Trophoblast cell (in vitro differentiated cells and primary cell): ENCODE data around the gene SELENOS.

ENCODE experiments used
- DNase-seq, 2 donors: peaks; one replicate each; pipeline ENCODE4 v3.0.0-alpha.2; 2016
- H2AFZ ChIP-seq: 2 replicates; pipeline ENCODE4 v1.6.1; 2013; ENCODE audit warnings: low read length, moderate library complexity, mild to moderate bottlenecking; ENCODE audit not compliant: insufficient read depth, poor library complexity
- H2AK5ac ChIP-seq: 2 replicates; pipeline ENCODE4 v1.6.1; 2013; ENCODE audit warnings: mild to moderate bottlenecking, low read length
- H2BK120ac ChIP-seq: 2 replicates; pipeline ENCODE4 v1.6.1; 2013; ENCODE audit warnings: low read length, mild to moderate bottlenecking, moderate library complexity; ENCODE audit not compliant: insufficient read depth, poor library complexity
- H2BK12ac ChIP-seq: 2 replicates; pipeline ENCODE4 v1.6.1; 2013; ENCODE audit warnings: mild to moderate bottlenecking, low read length, moderate library complexity
- H2BK5ac ChIP-seq: 2 replicates; pipeline ENCODE4 v1.6.1; 2013; ENCODE audit warnings: low read length, low read depth, moderate library complexity, mild to moderate bottlenecking; ENCODE audit not compliant: poor library complexity
- H3K14ac ChIP-seq: 2 replicates; pipeline ENCODE4 v1.6.1; 2013; ENCODE audit warnings: mild to moderate bottlenecking, low read length
- H3K18ac ChIP-seq: 2 replicates; pipeline ENCODE4 v1.6.1; 2013; ENCODE audit warnings: mild to moderate bottlenecking, low read length
- H3K23ac ChIP-seq: 2 replicates; pipeline ENCODE4 v1.6.1; 2013; ENCODE audit warnings: low read length
- H3K27ac ChIP-seq: 2 replicates; pipeline ENCODE4 v1.5.1; 2013; ENCODE audit warnings: low read depth, mild to moderate bottlenecking, inconsistent platforms, low read length, moderate library complexity
- H3K27me3 ChIP-seq: 2 replicates; pipeline ENCODE4 v1.6.1; 2013; ENCODE audit warnings: inconsistent platforms, mild to moderate bottlenecking, low read length, moderate library complexity; ENCODE audit not compliant: insufficient read depth
- H3K36me3 ChIP-seq, 2 experiments: 1 replicate in 1 of 2; 2 replicates in 1 of 2; pipeline ENCODE4 v1.6.1; 2013; ENCODE audit warnings: low read length in 2 of 2, mild to moderate bottlenecking in 2 of 2, moderate library complexity in 1 of 2; ENCODE audit not compliant: insufficient read depth in 2 of 2, control insufficient read depth in 1 of 2
- H3K4ac ChIP-seq: 2 replicates; pipeline ENCODE4 v1.6.1; 2013; ENCODE audit warnings: low read depth, mild to moderate bottlenecking, low read length, moderate library complexity
- H3K4me1 ChIP-seq, 2 experiments: 1 replicate in 1 of 2; 2 replicates in 1 of 2; pipeline ENCODE4 v1.6.1; 2013; ENCODE audit warnings: low read length in 2 of 2, mild to moderate bottlenecking in 2 of 2, moderate library complexity in 1 of 2; ENCODE audit not compliant: insufficient read depth in 2 of 2, control insufficient read depth in 1 of 2
- H3K4me2 ChIP-seq: 2 replicates; pipeline ENCODE4 v1.6.1; 2013; ENCODE audit warnings: inconsistent platforms, mild to moderate bottlenecking, low read length, moderate library complexity
- H3K4me3 ChIP-seq: 2 replicates; pipeline ENCODE4 v1.5.1; 2013; ENCODE audit warnings: mild to moderate bottlenecking, low read depth, low read length, inconsistent platforms
- H3K79me1 ChIP-seq: one replicate; pipeline ENCODE4 v1.6.1; 2013; ENCODE audit warnings: low read length
- H3K79me2 ChIP-seq: 2 replicates; pipeline ENCODE4 v1.6.1; 2013; ENCODE audit warnings: low read length, mild to moderate bottlenecking; ENCODE audit not compliant: control insufficient read depth, insufficient read depth, poor library complexity
- H3K9ac ChIP-seq: 2 replicates; pipeline ENCODE4 v1.6.1; 2013; ENCODE audit warnings: mild to moderate bottlenecking, low read length
- H3K9me3 ChIP-seq: 2 replicates; pipeline ENCODE4 v1.6.1; 2013; ENCODE audit warnings: low read depth, mild to moderate bottlenecking, control low read depth, inconsistent platforms, low read length; ENCODE audit not compliant: insufficient read depth
- H4K12ac ChIP-seq: 2 replicates; pipeline ENCODE4 v1.6.1; 2013; ENCODE audit warnings: low read depth, mild to moderate bottlenecking, low read length, moderate library complexity
- H4K8ac ChIP-seq: 2 replicates; pipeline ENCODE4 v1.6.1; 2013; ENCODE audit warnings: low read depth, mild to moderate bottlenecking, low read length, moderate library complexity
- H4K91ac ChIP-seq: one replicate; pipeline ENCODE4 v1.6.1; 2013; ENCODE audit warnings: low read depth, mild to moderate bottlenecking, low read length, moderate library complexity
- WGBS: extraction: QIAGEN DNeasy Blood & Tissue Kit; methylation state at CpG from one replicate; pipeline ENCODE4 v1.1.7; 2013; ENCODE audit warnings: missing lambda C conversion rate; ENCODE audit not compliant: insufficient read length, insufficient coverage; ENCODE audit errors: extremely low coverage; 5-methylcytosine and 5-hydroxymethylcytosine counted together

SELENOS gene

GRCh38 chr15:101228313-101228712 is 49.0 kb downstream of the SELENOS start:
- no peaks in the 10 kb centered on the region for H3K27me3 ChIP-seq
- H3K4ac ChIP-seq: no peak overlapping the region
- peaks cover 6% of the 10 kb centered on the region in 2 experiments for H3K36me3 ChIP-seq
- H2BK120ac ChIP-seq: no peak overlapping the region
- H4K8ac ChIP-seq: no peak overlapping the region
- no peak overlapping the region for H2AK5ac ChIP-seq
- no peak overlapping the region for H3K18ac ChIP-seq
- H3K4me3 ChIP-seq: no peak overlapping the region
- H3K9ac ChIP-seq: no peak overlapping the region
- no peak overlapping the region for H4K91ac ChIP-seq
- H3K27ac ChIP-seq: no peak overlapping the region
- DNase-seq: no peak
- no peak overlapping the region for H2AFZ ChIP-seq
- no peak overlapping the region for H4K12ac ChIP-seq
- no peak overlapping the region for H3K23ac ChIP-seq
- no peaks in the 10 kb centered on the region for H3K4me1 ChIP-seq
- no peak overlapping the region for H3K4me2 ChIP-seq
- no peaks in the 10 kb centered on the region for H3K9me3 ChIP-seq
- no peak overlapping the region for H2BK12ac ChIP-seq
- no peak overlapping the region for H3K14ac ChIP-seq
- H3K79me1 ChIP-seq: no peaks in the 10 kb centered on the region
- H2BK5ac ChIP-seq: no peak overlapping the region
- peaks cover 5% of the 10 kb centered on the region for H3K79me2 ChIP-seq

- H3K27ac ChIP-seq: no peak overlapping the region
- WGBS: no CpG with 5 or more reads among the region's 5 CpGs
- no peak overlapping the region for H2BK120ac ChIP-seq
- H3K9ac ChIP-seq: no peak overlapping the region
- no peak overlapping the region for H3K23ac ChIP-seq
- no peak overlapping the region for H3K4ac ChIP-seq
- H4K8ac ChIP-seq: no peak overlapping the region
- H3K18ac ChIP-seq: no peak overlapping the region
- H4K91ac ChIP-seq: no peak overlapping the region
- no peaks in the 10 kb centered on the region for H3K4me1 ChIP-seq
- no peak overlapping the region for H3K14ac ChIP-seq
- no peaks in the 10 kb centered on the region for H3K27me3 ChIP-seq
- no peak overlapping the region for H2BK12ac ChIP-seq
- no peak for DNase-seq
- H3K79me2 ChIP-seq: peaks cover 4% of the 10 kb centered on the region
- peaks cover 0 to 6% of the 10 kb centered on the region in 2 experiments for H3K36me3 ChIP-seq
- H3K4me3 ChIP-seq: no peak overlapping the region
- no peak overlapping the region for H3K4me2 ChIP-seq
- no peak overlapping the region for H2BK5ac ChIP-seq
- no peak overlapping the region for H2AK5ac ChIP-seq
- H3K9me3 ChIP-seq: no peaks in the 10 kb centered on the region
- H4K12ac ChIP-seq: no peak overlapping the region
- H2AFZ ChIP-seq: no peak overlapping the region
- H3K79me1 ChIP-seq: no peaks in the 10 kb centered on the region
Measured at GRCh38 chr15:101225658-101226057, 51.6 kb downstream of the SELENOS start.
